Naive B cell (primary cell): ENCODE data around the gene TXNRD2. TPM values are rescaled to one million over a fixed set of nuclear protein-coding genes. Genes with fewer than 3 reads are reported as not detected.
"Not testable (repeated sequence)": the region's sequence is repeated elsewhere in the genome, so short reads cannot be mapped to it uniquely, and the experiment has no call there.

Source experiments
- ATAC-seq, 2 donors: fragments of 150-1000 bp; cut with Tn5 transposase; 2 replicates each; pipeline ENCODE4 v1.10.0; 2021; ENCODE audit warnings: low read depth in 2 of 2, mild to moderate bottlenecking in 2 of 2, moderate library complexity in 2 of 2
- DNase-seq: peaks from one replicate; pipeline ENCODE4 v3.0.0; 2022
- H3K27ac Mint-ChIP-seq, 6 donors: one replicate each; pipeline ENCODE4 v1.8.0; 2020 to 2022; ENCODE audit warnings: mild to moderate bottlenecking in 6 of 6, mixed read lengths in 6 of 6, moderate library complexity in 5 of 6, inconsistent platforms in 2 of 6
- H3K27me3 Mint-ChIP-seq, 3 donors: one replicate each; pipeline ENCODE4 v1.8.0; 2021 to 2022; ENCODE audit warnings: mixed read lengths in 3 of 3, mild to moderate bottlenecking in 1 of 3
- H3K36me3 Mint-ChIP-seq, 2 donors: one replicate each; pipeline ENCODE4 v1.8.0; 2020 to 2022; ENCODE audit warnings: mixed read lengths in 2 of 2, inconsistent platforms in 1 of 2, mild to moderate bottlenecking in 1 of 2
- H3K4me1 Mint-ChIP-seq, 3 donors: one replicate each; pipeline ENCODE4 v1.8.0; 2020 to 2022; ENCODE audit warnings: mixed read lengths in 3 of 3, inconsistent platforms in 1 of 3, mild to moderate bottlenecking in 1 of 3, moderate library complexity in 1 of 3
- H3K4me3 Mint-ChIP-seq, 8 donors: one replicate each; pipeline ENCODE4 v1.8.0; 2020 to 2022; ENCODE audit warnings: mild to moderate bottlenecking in 8 of 8, mixed read lengths in 8 of 8, moderate library complexity in 8 of 8, inconsistent platforms in 2 of 8
- H3K9me3 Mint-ChIP-seq, 7 donors: one replicate each; pipeline ENCODE4 v1.8.0; 2020 to 2022; ENCODE audit warnings: mixed read lengths in 7 of 7, mild to moderate bottlenecking in 5 of 7, inconsistent platforms in 2 of 7, moderate library complexity in 1 of 7
- polyA plus RNA-seq, 6 donors: library from polyadenylated mRNA; unstranded; fragments of 300-500 nt; fragmentation: Illumina TruSeq; gene quantifications; one replicate each; pipeline ENCODE4 v1.2.3, GENCODE V29; 2021; ENCODE audit warnings: low read depth in 6 of 6

Gene TXNRD2
- polyA plus RNA-seq, 6 donors from 2014 or later = 8.1 to 14.7 (median 10.1) TPM

GRCh38 chr22:19927696-19928095 is 13.9 kb downstream of the TXNRD2 start:
- Mint-ChIP-seq H3K9me3 (peaks cover 0 to 2% (median 0%) of the 10 kb centered on the region in 7 donors), H3K4me1 (peaks cover 7 to 16% (median 9%) of the 10 kb centered on the region in 3 donors), H3K4me3 (no peak overlapping the region), H3K27me3 (no peaks in the 10 kb centered on the region), H3K36me3 (peaks cover 10 to 13% of the 10 kb centered on the region in 2 donors), H3K27ac (no peak overlapping the region)
- DNase-seq (no peak), ATAC-seq (no peak)

- not testable (repeated sequence) for DNase-seq, H3K9me3 Mint-ChIP-seq, H3K4me3 Mint-ChIP-seq, H3K27me3 Mint-ChIP-seq, ATAC-seq, H3K27ac Mint-ChIP-seq
- peaks cover 3 to 20% (median 4%) of the 10 kb centered on the region in 3 donors for H3K4me1 Mint-ChIP-seq
- H3K36me3 Mint-ChIP-seq = peaks cover 10 to 13% of the 10 kb centered on the region in 2 donors
These were observed 15.6 kb downstream of the TXNRD2 start for GRCh38 chr22:19926028-19926427.

- no peak overlapping the region for H3K27ac Mint-ChIP-seq
These were observed 17.6 kb downstream of the TXNRD2 start for GRCh38 chr22:19923914-19924513.

GRCh38 chr22:19921544-19922081 is 20.0 kb downstream of the TXNRD2 start:
- ATAC-seq (no peak), DNase-seq (no peak)
- no peak overlapping the region for H3K4me3 Mint-ChIP-seq
- H3K36me3 Mint-ChIP-seq = peaks cover 5 to 6% of the 10 kb centered on the region in 2 donors
- H3K9me3 Mint-ChIP-seq = no peaks in the 10 kb centered on the region
- H3K4me1 Mint-ChIP-seq = peaks cover 0 to 14% (median 3%) of the 10 kb centered on the region in 3 donors
- no peaks in the 10 kb centered on the region for H3K27me3 Mint-ChIP-seq
- H3K27ac Mint-ChIP-seq = peak overlapping the region in 1 of 6 donors; percentile 61

More at GRCh38 chr22:19923914-19924513, 17.6 kb downstream of the TXNRD2 start:
- ATAC-seq (no peak), DNase-seq (no peak)
- H3K27me3 Mint-ChIP-seq = no peaks in the 10 kb centered on the region
- no peak overlapping the region for H3K4me3 Mint-ChIP-seq
- no peaks in the 10 kb centered on the region for H3K9me3 Mint-ChIP-seq
- peaks cover 10 to 13% of the 10 kb centered on the region in 2 donors for H3K36me3 Mint-ChIP-seq
- peaks cover 0 to 14% (median 3%) of the 10 kb centered on the region in 3 donors for H3K4me1 Mint-ChIP-seq

- H3K27ac Mint-ChIP-seq = no peak overlapping the region
- no peaks in the 10 kb centered on the region for H3K9me3 Mint-ChIP-seq
- DNase-seq (no peak), ATAC-seq (no peak)
- peaks cover 9 to 12% of the 10 kb centered on the region in 2 donors for H3K36me3 Mint-ChIP-seq
- H3K27me3 Mint-ChIP-seq = no peaks in the 10 kb centered on the region
- H3K4me3 Mint-ChIP-seq = peak overlapping the region in 1 of 8 donors; percentile 79
- H3K4me1 Mint-ChIP-seq = peaks cover 0 to 14% (median 3%) of the 10 kb centered on the region in 3 donors
These were observed 21.8 kb downstream of the TXNRD2 start for GRCh38 chr22:19919701-19920363.

- H3K36me3 Mint-ChIP-seq = peaks cover 17 to 19% of the 10 kb centered on the region in 2 donors
- peaks cover 0 to 9% (median 3%) of the 10 kb centered on the region in 3 donors for H3K4me1 Mint-ChIP-seq
- H3K4me3 Mint-ChIP-seq = no peak overlapping the region
- no peaks in the 10 kb centered on the region for H3K27me3 Mint-ChIP-seq
- DNase-seq (no peak), ATAC-seq (no peak)
- H3K27ac Mint-ChIP-seq = no peak overlapping the region
- H3K9me3 Mint-ChIP-seq = peaks cover 0 to 4% (median 0%) of the 10 kb centered on the region in 7 donors
These were observed 23.1 kb downstream of the TXNRD2 start for GRCh38 chr22:19918332-19919106.

- Mint-ChIP-seq H3K27me3 (no peaks in the 10 kb centered on the region), H3K9me3 (peaks cover 0 to 4% (median 0%) of the 10 kb centered on the region in 7 donors), H3K4me1 (peaks cover 0 to 9% (median 0%) of the 10 kb centered on the region in 3 donors), H3K27ac (no peak overlapping the region), H3K36me3 (peaks cover 21 to 22% of the 10 kb centered on the region in 2 donors), H3K4me3 (peak overlapping the region in 1 of 8 donors; percentile 2)
- DNase-seq (no peak), ATAC-seq (no peak)
These were observed 24.1 kb downstream of the TXNRD2 start for GRCh38 chr22:19917389-19918138.

- H3K27me3 Mint-ChIP-seq = no peaks in the 10 kb centered on the region
- DNase-seq (no peak), ATAC-seq (no peak)
- H3K9me3 Mint-ChIP-seq = peaks cover 0 to 4% (median 0%) of the 10 kb centered on the region in 7 donors
- no peak overlapping the region for H3K27ac Mint-ChIP-seq
- H3K4me1 Mint-ChIP-seq = peaks cover 0 to 8% (median 0%) of the 10 kb centered on the region in 3 donors
- H3K36me3 Mint-ChIP-seq = peaks cover 21 to 22% of the 10 kb centered on the region in 2 donors
- H3K4me3 Mint-ChIP-seq = no peak overlapping the region
These were observed 24.7 kb downstream of the TXNRD2 start for GRCh38 chr22:19916941-19917340.

GRCh38 chr22:19916006-19916405 is 25.6 kb downstream of the TXNRD2 start:
- H3K4me1 Mint-ChIP-seq = no peaks in the 10 kb centered on the region
- no peaks in the 10 kb centered on the region for H3K27me3 Mint-ChIP-seq
- DNase-seq = no peak
- peaks cover 21 to 22% of the 10 kb centered on the region in 2 donors for H3K36me3 Mint-ChIP-seq
- H3K4me3 Mint-ChIP-seq = no peak overlapping the region
- peaks cover 0 to 4% (median 0%) of the 10 kb centered on the region in 7 donors for H3K9me3 Mint-ChIP-seq
- H3K27ac Mint-ChIP-seq = no peak overlapping the region
- ATAC-seq = no peak

- H3K9me3 Mint-ChIP-seq = peaks cover 0 to 4% (median 0%) of the 10 kb centered on the region in 7 donors
- H3K4me1 Mint-ChIP-seq = no peaks in the 10 kb centered on the region
- H3K27ac Mint-ChIP-seq = no peak overlapping the region
- peaks cover 21 to 22% of the 10 kb centered on the region in 2 donors for H3K36me3 Mint-ChIP-seq
- ATAC-seq (no peak), DNase-seq (no peak)
- H3K27me3 Mint-ChIP-seq = no peaks in the 10 kb centered on the region
- no peak overlapping the region for H3K4me3 Mint-ChIP-seq
These were observed 26.2 kb downstream of the TXNRD2 start for GRCh38 chr22:19915287-19915954.

- Mint-ChIP-seq H3K9me3 (peaks cover 0 to 4% (median 0%) of the 10 kb centered on the region in 7 donors), H3K36me3 (peaks cover 21 to 22% of the 10 kb centered on the region in 2 donors), H3K4me3 (no peak overlapping the region), H3K27me3 (no peaks in the 10 kb centered on the region), H3K4me1 (peaks cover 6 to 8% (median 7%) of the 10 kb centered on the region in 3 donors), H3K27ac (peak overlapping the region in 1 of 6 donors; percentile 75)
- ATAC-seq (no peak), DNase-seq (no peak)
These were observed 27.2 kb downstream of the TXNRD2 start for GRCh38 chr22:19914201-19914943.
